MCF 10A (cell line): ENCODE measurements around the gene RAB28. TPM values are rescaled to one million over a fixed set of nuclear protein-coding genes. Genes with fewer than 3 reads are reported as not detected.

Source experiments
- BruUV-seq: library from RNA; stranded (reverse); fragments of 400-500 nt; replicated peaks from 2 replicates; lab custom pipeline; 2021; lab: Mats Ljungman, UMichigan
- CTCF ChIA-PET: fragments of 300-600 bp; sonication (Branson Sonifier 250); formaldehyde crosslinking; extraction: SDS; loops from one replicate; lab custom pipeline; 2021; ENCODE audit warnings: antibody characterized with exemption, inconsistent platforms; lab: Yijun Ruan, JAX
- POLR2A ChIA-PET: fragments of 300-600, 350-650 bp; sonication (Branson Sonifier 250); formaldehyde crosslinking; extraction: SDS; loops from one replicate; lab custom pipeline; 2020; ENCODE audit warnings: antibody characterized with exemption, inconsistent platforms; lab: Yijun Ruan, JAX
- DNase-seq: peaks from one replicate; pipeline ENCODE4 v3.0.0-alpha.2; 2018; ENCODE audit not compliant: unreplicated experiment
- H3K27ac Mint-ChIP-seq: one replicate; pipeline ENCODE4 v1.8.0; 2022; ENCODE audit warnings: mild to moderate bottlenecking, low read depth, mixed read lengths; ENCODE audit not compliant: unreplicated experiment
- H3K27me3 Mint-ChIP-seq: one replicate; pipeline ENCODE4 v1.8.0; 2022; ENCODE audit warnings: mixed read lengths; ENCODE audit not compliant: insufficient read depth, unreplicated experiment
- H3K36me3 Mint-ChIP-seq: one replicate; pipeline ENCODE4 v1.8.0; 2022; ENCODE audit warnings: mild to moderate bottlenecking, moderate library complexity, mixed read lengths; ENCODE audit not compliant: insufficient read depth, unreplicated experiment
- H3K4me1 Mint-ChIP-seq: one replicate; pipeline ENCODE4 v1.8.0; 2022; ENCODE audit warnings: mixed read lengths; ENCODE audit not compliant: insufficient read depth, unreplicated experiment
- H3K4me3 Mint-ChIP-seq: one replicate; pipeline ENCODE4 v1.8.0; 2022; ENCODE audit warnings: mild to moderate bottlenecking, moderate library complexity, mixed read lengths; ENCODE audit not compliant: unreplicated experiment
- H3K9me3 Mint-ChIP-seq: one replicate; pipeline ENCODE4 v1.8.0; 2022; ENCODE audit warnings: mixed read lengths; ENCODE audit not compliant: unreplicated experiment
- intact Hi-C: fragments of 100-400 bp; cut with micrococcal nuclease; formaldehyde crosslinking; loops from 2 replicates; pipeline ENCODE4 v1.14.1; 2022
- total RNA-seq: library from RNA; stranded (reverse); gene quantifications from 2 replicates; pipeline ENCODE4 v1.2.3, GENCODE V29; 2022
- TF ChIP-seq, protein P1 (sequence below): fragments of 200-600 bp; IDR thresholded peaks from one replicate; pipeline ENCODE4 v1.8.0; 2022; ENCODE audit warnings: antibody characterized with exemption, mild to moderate bottlenecking; ENCODE audit not compliant: unreplicated experiment

RAB28 gene
- total RNA-seq, 1 experiment from 2014 or later = 15.9 TPM

DNA sequence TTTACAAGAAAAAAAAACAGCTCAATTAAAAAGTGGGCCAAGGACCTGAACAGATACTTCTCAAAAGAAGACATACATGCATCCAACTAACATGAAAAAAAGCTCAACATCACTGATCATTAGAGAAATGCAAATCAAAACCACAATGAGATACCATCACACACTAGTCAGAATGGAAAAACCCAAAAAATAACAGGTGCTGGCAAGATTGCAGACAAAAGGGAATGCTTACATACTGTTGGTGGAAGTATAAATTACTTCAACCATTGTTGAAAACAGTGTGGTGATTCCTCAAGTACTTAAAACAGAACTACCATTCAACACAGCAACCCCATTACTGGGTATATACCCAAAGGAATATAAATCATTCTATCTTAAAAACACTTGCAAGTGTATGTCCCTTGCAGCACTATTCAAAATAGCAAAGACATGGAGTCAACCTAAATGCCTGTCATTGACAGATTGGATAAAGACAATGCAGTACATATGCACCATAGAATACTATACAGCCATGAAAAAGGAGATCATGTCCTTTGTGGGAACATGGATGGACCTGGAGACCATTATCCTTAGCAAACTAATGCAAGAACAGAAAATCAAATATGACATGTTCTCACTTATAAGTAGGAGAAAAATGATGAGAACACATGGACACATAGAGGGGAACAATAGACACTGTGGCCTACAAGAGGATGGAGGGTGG lies 97.6 kb downstream of the RAB28 start:
- H3K36me3 Mint-ChIP-seq = no peaks in the 10 kb centered on the region
- CTCF ChIA-PET = no interaction called here
- H3K4me3 Mint-ChIP-seq = no peak overlapping the region
- no peaks in the 10 kb centered on the region for H3K9me3 Mint-ChIP-seq
- no TSS peak for BruUV-seq
- TF ChIP-seq, protein P1, sequence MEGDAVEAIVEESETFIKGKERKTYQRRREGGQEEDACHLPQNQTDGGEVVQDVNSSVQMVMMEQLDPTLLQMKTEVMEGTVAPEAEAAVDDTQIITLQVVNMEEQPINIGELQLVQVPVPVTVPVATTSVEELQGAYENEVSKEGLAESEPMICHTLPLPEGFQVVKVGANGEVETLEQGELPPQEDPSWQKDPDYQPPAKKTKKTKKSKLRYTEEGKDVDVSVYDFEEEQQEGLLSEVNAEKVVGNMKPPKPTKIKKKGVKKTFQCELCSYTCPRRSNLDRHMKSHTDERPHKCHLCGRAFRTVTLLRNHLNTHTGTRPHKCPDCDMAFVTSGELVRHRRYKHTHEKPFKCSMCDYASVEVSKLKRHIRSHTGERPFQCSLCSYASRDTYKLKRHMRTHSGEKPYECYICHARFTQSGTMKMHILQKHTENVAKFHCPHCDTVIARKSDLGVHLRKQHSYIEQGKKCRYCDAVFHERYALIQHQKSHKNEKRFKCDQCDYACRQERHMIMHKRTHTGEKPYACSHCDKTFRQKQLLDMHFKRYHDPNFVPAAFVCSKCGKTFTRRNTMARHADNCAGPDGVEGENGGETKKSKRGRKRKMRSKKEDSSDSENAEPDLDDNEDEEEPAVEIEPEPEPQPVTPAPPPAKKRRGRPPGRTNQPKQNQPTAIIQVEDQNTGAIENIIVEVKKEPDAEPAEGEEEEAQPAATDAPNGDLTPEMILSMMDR = no peak
- H3K27ac Mint-ChIP-seq = no peak overlapping the region
- H3K27me3 Mint-ChIP-seq = no peaks in the 10 kb centered on the region
- intact Hi-C loops = no loop called here
- POLR2A ChIA-PET = no interaction called here
- no peaks in the 10 kb centered on the region for H3K4me1 Mint-ChIP-seq
- no peak for DNase-seq

DNA sequence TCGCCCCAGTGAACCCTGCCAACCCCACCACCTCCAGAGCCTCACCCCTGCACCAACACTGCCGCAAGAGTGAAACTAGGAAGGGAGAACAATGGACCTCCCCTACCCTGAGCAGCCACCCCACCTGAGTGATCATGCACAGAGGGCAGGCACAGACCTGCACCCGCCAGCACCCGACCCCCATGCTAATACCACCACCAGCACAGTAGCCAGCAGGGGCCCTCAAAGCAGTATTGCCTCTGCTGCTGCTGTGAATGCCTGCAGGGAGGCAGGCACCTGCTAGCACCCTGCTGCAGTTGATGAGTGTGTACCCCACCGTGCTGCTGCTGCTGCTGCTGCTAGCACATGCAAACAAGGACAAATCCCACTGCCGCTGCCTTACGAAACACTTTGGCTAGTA lies 100.1 kb downstream of the RAB28 start:
- H3K27me3 Mint-ChIP-seq = no peaks in the 10 kb centered on the region
- no peaks in the 10 kb centered on the region for H3K4me1 Mint-ChIP-seq
- BruUV-seq = no TSS peak
- ChIA-PET POLR2A (no interaction called here), CTCF (no interaction called here)
- H3K9me3 Mint-ChIP-seq = no peaks in the 10 kb centered on the region
- TF ChIP-seq, protein P1 = no peak
- H3K27ac Mint-ChIP-seq = no peak overlapping the region
- H3K36me3 Mint-ChIP-seq = no peaks in the 10 kb centered on the region
- intact Hi-C loops = no loop called here
- DNase-seq = no peak
- no peak overlapping the region for H3K4me3 Mint-ChIP-seq

- no peak overlapping the region for H3K4me3 Mint-ChIP-seq
- no peak overlapping the region for H3K27ac Mint-ChIP-seq
- intact Hi-C loops = no loop called here
- no peaks in the 10 kb centered on the region for H3K27me3 Mint-ChIP-seq
- H3K9me3 Mint-ChIP-seq = no peaks in the 10 kb centered on the region
- TF ChIP-seq, protein P1 = no peak
- ChIA-PET CTCF (interaction anchor here (0.6 to 1.7 kb wide), 2 partner anchors 7 to 12 kb away, joined by 3 to 6 read pairs; no protein-coding TSS in a partner anchor), POLR2A (no interaction called here)
- no peaks in the 10 kb centered on the region for H3K4me1 Mint-ChIP-seq
- no TSS peak for BruUV-seq
- H3K36me3 Mint-ChIP-seq = no peaks in the 10 kb centered on the region
- no peak for DNase-seq
Measured at GRCh38 chr4:13378973-13379759, 105.0 kb downstream of the RAB28 start.

GRCh38 chr4:13371048-13371447 lies 113.1 kb downstream of the RAB28 start:
- no TSS peak for BruUV-seq
- H3K27ac Mint-ChIP-seq = no peak overlapping the region
- CTCF ChIA-PET = interaction anchor here (0.6 kb wide), 1 partner anchor 581 kb away, joined by 3 read pairs; no protein-coding TSS in a partner anchor
- no peaks in the 10 kb centered on the region for H3K27me3 Mint-ChIP-seq
- POLR2A ChIA-PET = interaction anchor here (0.8 kb wide), 1 partner anchor 78 kb away, joined by 3 read pairs; no protein-coding TSS in a partner anchor
- no peaks in the 10 kb centered on the region for H3K36me3 Mint-ChIP-seq
- TF ChIP-seq, protein P1 = no peak
- H3K9me3 Mint-ChIP-seq = no peaks in the 10 kb centered on the region
- H3K4me3 Mint-ChIP-seq = no peak overlapping the region
- intact Hi-C loops = no loop called here
- no peak for DNase-seq
- H3K4me1 Mint-ChIP-seq = no peaks in the 10 kb centered on the region
